Activated B cell treated with CpG ODN at 0.5 μM for 24 hours (primary cell): ENCODE measurements around the gene PDLIM1. TPM values are rescaled to one million over a fixed set of nuclear protein-coding genes. Genes with fewer than 3 reads are reported as not detected.
A peak's percentile ranks its signal among the peaks of the same experiment; 100 is the strongest.

Experiments
- ATAC-seq: fragments of 200-7000 bp; cut with Tn5 transposase; one replicate; pipeline ENCODE4 v1.10.0; 2021; ENCODE audit warnings: low read depth, mild to moderate bottlenecking, moderate library complexity
- CTCF ChIA-PET: fragments of 350-600 bp; sonication (Branson Sonifier 250); formaldehyde crosslinking; loops from one replicate; lab custom pipeline; 2021; ENCODE audit warnings: antibody characterized with exemption; lab: Charles Lee
- POLR2A ChIA-PET: fragments of 350-600 bp; sonication (Branson Sonifier 250); formaldehyde crosslinking; loops from one replicate; lab custom pipeline; 2021; ENCODE audit warnings: antibody characterized with exemption; lab: Charles Lee
- DNase-seq: peaks from one replicate; pipeline ENCODE4 v3.0.0; 2022
- H3K27ac Mint-ChIP-seq: one replicate; pipeline ENCODE4 v1.8.0; 2020; ENCODE audit warnings: mixed read lengths
- H3K27me3 Mint-ChIP-seq: one replicate; pipeline ENCODE4 v1.8.0; 2021; ENCODE audit warnings: mixed read lengths
- H3K36me3 Mint-ChIP-seq: one replicate; pipeline ENCODE4 v1.8.0; 2021; ENCODE audit warnings: low read depth, mixed read lengths
- H3K4me1 Mint-ChIP-seq: one replicate; pipeline ENCODE4 v1.8.0; 2021; ENCODE audit warnings: mixed read lengths
- H3K4me3 Mint-ChIP-seq: one replicate; pipeline ENCODE4 v1.8.0; 2020; ENCODE audit warnings: mild to moderate bottlenecking, mixed read lengths
- H3K9me3 Mint-ChIP-seq: one replicate; pipeline ENCODE4 v1.8.0; 2020; ENCODE audit warnings: mixed read lengths
- intact Hi-C: fragments of 100-400 bp; cut with micrococcal nuclease; formaldehyde crosslinking; loops from one replicate; pipeline ENCODE4 v1.15.1; 2024
- total RNA-seq: library from RNA; stranded (reverse); gene quantifications from 2 replicates; pipeline ENCODE4 v1.2.3, GENCODE V29; 2022
- TF ChIP-seq, protein P1 (sequence below): fragments of 200-600 bp; IDR thresholded peaks from one replicate; pipeline ENCODE4 v1.8.0; 2022; ENCODE audit warnings: antibody characterized with exemption, mild to moderate bottlenecking

Gene PDLIM1
- total RNA-seq, 1 donor from 2014 or later, result 141 TPM

DNA sequence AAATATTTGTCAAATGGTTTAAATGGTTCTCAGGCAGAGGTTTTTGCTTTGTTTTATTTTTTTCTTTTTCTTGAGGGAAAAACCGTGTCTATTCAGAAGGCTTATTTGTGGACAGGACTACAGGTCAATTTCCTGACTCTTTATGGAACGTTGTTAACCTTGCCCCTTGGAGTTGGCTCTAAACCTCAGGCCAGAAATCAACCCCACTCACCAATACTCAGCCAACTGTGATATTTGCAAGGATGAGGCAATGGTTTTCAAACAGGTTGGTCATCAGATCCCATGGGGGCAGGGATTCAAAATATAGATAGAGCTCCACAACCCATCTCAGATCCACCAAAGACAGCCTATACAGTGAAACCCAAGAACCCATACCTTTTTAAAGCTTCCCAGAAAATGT is 10.2 kb downstream of the PDLIM1 start:
- Mint-ChIP-seq H3K4me1 (peaks cover 78% of the 10 kb centered on the region), H3K9me3 (no peaks in the 10 kb centered on the region), H3K27me3 (no peaks in the 10 kb centered on the region), H3K27ac (no peak overlapping the region), H3K4me3 (no peak overlapping the region), H3K36me3 (peaks cover 14% of the 10 kb centered on the region)
- intact Hi-C loops, result no loop called here
- CTCF ChIA-PET, result interaction anchor here (1.2 kb wide), 1 partner anchor 82 kb away, joined by 4 read pairs; no protein-coding TSS in a partner anchor
- DNase-seq (no peak), ATAC-seq (no peak)
- TF ChIP-seq, protein P1, sequence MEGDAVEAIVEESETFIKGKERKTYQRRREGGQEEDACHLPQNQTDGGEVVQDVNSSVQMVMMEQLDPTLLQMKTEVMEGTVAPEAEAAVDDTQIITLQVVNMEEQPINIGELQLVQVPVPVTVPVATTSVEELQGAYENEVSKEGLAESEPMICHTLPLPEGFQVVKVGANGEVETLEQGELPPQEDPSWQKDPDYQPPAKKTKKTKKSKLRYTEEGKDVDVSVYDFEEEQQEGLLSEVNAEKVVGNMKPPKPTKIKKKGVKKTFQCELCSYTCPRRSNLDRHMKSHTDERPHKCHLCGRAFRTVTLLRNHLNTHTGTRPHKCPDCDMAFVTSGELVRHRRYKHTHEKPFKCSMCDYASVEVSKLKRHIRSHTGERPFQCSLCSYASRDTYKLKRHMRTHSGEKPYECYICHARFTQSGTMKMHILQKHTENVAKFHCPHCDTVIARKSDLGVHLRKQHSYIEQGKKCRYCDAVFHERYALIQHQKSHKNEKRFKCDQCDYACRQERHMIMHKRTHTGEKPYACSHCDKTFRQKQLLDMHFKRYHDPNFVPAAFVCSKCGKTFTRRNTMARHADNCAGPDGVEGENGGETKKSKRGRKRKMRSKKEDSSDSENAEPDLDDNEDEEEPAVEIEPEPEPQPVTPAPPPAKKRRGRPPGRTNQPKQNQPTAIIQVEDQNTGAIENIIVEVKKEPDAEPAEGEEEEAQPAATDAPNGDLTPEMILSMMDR, result no peak
- POLR2A ChIA-PET, result interaction anchor here (2.8 kb wide), 1 partner anchor 13 kb away, joined by 8 read pairs; no protein-coding TSS in a partner anchor

DNA sequence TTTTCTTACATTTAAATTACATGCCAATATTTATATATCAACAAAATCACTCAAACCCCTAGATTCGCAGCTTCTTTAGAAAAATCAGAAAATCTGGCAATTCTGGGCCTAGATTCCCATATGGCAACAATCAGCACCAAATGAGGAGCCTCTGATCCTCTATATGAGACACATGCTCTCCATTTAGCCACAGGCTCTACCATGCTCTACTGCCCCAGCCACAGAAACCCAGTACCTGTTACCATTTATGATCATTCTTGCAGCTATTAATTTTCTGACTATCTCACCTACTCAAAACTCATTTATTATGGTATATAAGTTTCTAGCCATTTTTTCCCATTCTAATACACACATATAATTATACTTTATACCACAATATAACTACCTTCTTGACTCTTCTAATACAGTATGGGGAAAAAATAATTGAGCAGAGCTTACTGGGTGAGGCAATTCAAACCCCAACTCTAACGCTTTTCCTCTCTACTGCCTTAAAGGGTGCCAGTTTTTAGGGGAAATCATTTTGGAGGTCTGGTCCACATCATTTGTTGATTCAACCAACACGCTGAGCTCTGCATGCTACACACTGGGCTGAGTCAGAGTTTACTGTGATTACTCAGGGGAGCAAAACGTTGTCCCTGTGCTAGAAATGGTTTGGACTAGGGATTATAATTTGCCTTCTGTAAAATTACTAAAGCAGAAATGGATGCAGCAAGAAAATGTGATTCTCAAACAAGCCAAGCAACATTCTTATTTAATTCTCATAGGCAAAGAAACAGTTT is 11.6 kb downstream of the PDLIM1 start:
- H3K36me3 Mint-ChIP-seq, result peaks cover 18% of the 10 kb centered on the region
- CTCF ChIA-PET, result interaction anchor here (2.8 kb wide), 1 partner anchor 82 kb away, joined by 17 read pairs; no protein-coding TSS in a partner anchor
- no peaks in the 10 kb centered on the region for H3K27me3 Mint-ChIP-seq
- H3K4me3 Mint-ChIP-seq, result no peak overlapping the region
- peaks cover 72% of the 10 kb centered on the region for H3K4me1 Mint-ChIP-seq
- DNase-seq (no peak), ATAC-seq (no peak)
- no peaks in the 10 kb centered on the region for H3K9me3 Mint-ChIP-seq
- no peak overlapping the region for H3K27ac Mint-ChIP-seq
- intact Hi-C loops, result no loop called here
- POLR2A ChIA-PET, result interaction anchor here (0.9 to 2.8 kb wide), 4 partner anchors 10 to 16 kb away, joined by 3 to 9 read pairs (median 6); partner anchors contain the start of gene PDLIM1
- TF ChIP-seq, protein P1, result no peak

- Mint-ChIP-seq H3K27me3 (no peaks in the 10 kb centered on the region), H3K27ac (no peak overlapping the region), H3K9me3 (no peaks in the 10 kb centered on the region), H3K36me3 (peaks cover 21% of the 10 kb centered on the region), H3K4me1 (peaks cover 69% of the 10 kb centered on the region), H3K4me3 (no peak overlapping the region)
- TF ChIP-seq, protein P1, result no peak
- ATAC-seq (no peak), DNase-seq (no peak)
- POLR2A ChIA-PET, result interaction anchor here (0.9 to 2.8 kb wide), 4 partner anchors 11 to 17 kb away, joined by 3 to 9 read pairs (median 6); partner anchors contain the start of gene PDLIM1
- CTCF ChIA-PET, result interaction anchor here (2.8 kb wide), 1 partner anchor 83 kb away, joined by 17 read pairs; no protein-coding TSS in a partner anchor
- intact Hi-C loops, result loop anchor here (1.0 kb wide), 1 partner anchor 10 kb away; no protein-coding TSS in a partner anchor
These were observed 12.5 kb downstream of the PDLIM1 start for GRCh38 chr10:95278061-95278988.

DNA sequence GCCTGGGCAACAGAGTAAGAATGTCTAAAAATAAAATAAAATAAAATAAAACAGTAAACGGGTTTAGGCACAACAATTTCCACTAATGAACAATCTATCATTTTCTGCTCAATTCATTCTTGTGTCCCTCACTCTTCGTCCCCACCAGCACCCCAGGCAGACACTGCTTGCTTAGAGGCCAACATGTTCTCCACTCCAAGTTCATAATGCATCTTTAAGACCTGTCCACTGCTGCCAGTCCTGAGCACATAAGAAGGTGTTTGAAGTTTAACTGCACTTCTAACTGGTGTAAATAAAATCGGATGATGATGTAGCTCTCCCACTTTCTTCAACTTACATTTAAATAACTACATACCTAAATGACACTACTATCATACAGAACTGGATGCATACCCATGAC is 13.2 kb downstream of the PDLIM1 start:
- ChIA-PET CTCF (interaction anchor here (2.8 kb wide), 1 partner anchor 84 kb away, joined by 17 read pairs; no protein-coding TSS in a partner anchor), POLR2A (interaction anchor here (1.8 kb wide), 1 partner anchor 18 kb away, joined by 9 read pairs; no protein-coding TSS in a partner anchor)
- TF ChIP-seq, protein P1, result no peak
- Mint-ChIP-seq H3K4me3 (no peak overlapping the region), H3K27ac (peak overlapping the region; percentile 8), H3K36me3 (peaks cover 24% of the 10 kb centered on the region), H3K27me3 (no peaks in the 10 kb centered on the region), H3K4me1 (peaks cover 66% of the 10 kb centered on the region), H3K9me3 (no peaks in the 10 kb centered on the region)
- ATAC-seq, result no peak
- intact Hi-C loops, result loop anchor here (1.0 kb wide), 1 partner anchor 11 kb away; no protein-coding TSS in a partner anchor
- DNase-seq, result no peak
